Astrocyte (in vitro differentiated cells and primary cell): ENCODE results near the gene PDGFA.

ENCODE experiments used
- EZH2 ChIP-seq: IDR thresholded peaks from 2 replicates; pipeline ENCODE4 v1.6.1; 2012; ENCODE audit warnings: mild to moderate bottlenecking, low read length, inconsistent platforms; ENCODE audit not compliant: insufficient read depth
- TF ChIP-seq, protein P1 (sequence below): IDR thresholded peaks from 2 replicates; pipeline ENCODE4 v1.5.1; 2011; ENCODE audit warnings: low read depth, mild to moderate bottlenecking, inconsistent platforms, low read length, moderate library complexity; ENCODE audit not compliant: insufficient read depth

DNA sequence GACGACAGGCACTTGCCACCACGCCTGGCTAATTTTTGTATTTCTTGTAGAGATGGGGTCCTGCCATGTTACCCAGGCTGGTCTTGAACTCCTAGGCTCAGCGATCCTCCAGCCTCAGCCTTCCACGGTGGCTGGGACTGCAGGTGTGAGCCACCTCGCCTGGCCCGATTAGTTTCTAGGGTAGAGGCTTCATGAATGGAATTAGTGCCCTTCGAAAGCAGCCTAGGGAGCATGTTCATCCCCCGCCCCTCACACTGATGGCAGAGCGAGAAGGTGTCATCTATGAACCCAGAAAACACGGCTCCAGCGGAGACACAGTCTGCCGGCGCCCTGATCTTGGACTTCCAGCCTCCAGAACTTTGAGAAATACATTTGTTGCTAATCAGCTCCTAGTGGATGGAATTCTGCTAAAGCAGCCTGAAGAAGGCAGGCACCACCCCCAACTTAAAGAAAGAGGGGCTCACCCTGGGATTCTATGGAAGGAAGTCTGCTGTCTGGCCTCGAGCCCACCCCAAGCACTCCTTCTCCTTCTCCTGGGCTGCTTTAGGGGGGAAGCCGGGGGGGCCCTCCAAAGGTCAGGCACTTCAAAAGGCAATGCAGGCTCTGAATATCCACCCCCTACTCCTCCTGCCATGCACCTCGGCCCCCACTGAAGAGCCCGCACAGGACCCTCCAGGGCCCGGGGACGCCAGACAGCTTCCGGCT lies 10.1 kb downstream of the PDGFA start:
- TF ChIP-seq, protein P1, sequence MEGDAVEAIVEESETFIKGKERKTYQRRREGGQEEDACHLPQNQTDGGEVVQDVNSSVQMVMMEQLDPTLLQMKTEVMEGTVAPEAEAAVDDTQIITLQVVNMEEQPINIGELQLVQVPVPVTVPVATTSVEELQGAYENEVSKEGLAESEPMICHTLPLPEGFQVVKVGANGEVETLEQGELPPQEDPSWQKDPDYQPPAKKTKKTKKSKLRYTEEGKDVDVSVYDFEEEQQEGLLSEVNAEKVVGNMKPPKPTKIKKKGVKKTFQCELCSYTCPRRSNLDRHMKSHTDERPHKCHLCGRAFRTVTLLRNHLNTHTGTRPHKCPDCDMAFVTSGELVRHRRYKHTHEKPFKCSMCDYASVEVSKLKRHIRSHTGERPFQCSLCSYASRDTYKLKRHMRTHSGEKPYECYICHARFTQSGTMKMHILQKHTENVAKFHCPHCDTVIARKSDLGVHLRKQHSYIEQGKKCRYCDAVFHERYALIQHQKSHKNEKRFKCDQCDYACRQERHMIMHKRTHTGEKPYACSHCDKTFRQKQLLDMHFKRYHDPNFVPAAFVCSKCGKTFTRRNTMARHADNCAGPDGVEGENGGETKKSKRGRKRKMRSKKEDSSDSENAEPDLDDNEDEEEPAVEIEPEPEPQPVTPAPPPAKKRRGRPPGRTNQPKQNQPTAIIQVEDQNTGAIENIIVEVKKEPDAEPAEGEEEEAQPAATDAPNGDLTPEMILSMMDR = no peak
- TF ChIP-seq EZH2 = no peak
